ENCODE data around the gene QPRT.

DNA sequence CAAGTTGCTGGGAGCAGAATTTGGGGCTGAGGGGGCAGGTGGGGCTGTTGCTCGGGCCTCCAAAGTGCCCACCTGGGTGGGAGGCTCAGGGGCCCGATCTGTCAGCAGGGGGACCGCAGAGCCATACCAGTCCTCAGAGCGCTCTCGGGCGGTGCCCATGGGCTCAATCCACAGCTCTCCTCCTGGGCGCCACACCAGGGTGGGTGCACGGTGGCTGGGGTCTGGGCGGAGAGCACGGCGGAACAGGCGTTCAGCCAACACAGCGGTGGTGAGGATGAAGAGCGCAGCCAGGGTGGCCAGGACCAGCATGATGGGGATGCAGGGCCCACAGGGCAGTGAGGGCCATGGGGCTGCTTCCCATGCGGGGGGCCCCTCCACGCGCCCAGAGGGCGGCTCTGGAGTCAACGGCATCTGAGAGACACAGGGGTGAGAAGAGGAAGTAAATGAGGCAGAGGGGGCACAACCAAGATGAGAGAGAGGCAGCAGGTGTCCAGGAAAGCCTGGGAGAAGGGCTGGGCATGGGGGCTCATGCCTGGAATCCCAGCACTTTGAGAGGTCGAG, 65.6 kb downstream of the QPRT start:
- no peak for TF ChIP-seq CTCF (IDR thresholded peaks at IDR 0.05; ENCODE audit: low read depth, low read length, poor library complexity, severe bottlenecking)
- no peak for TF ChIP-seq EZH2phosphoT487 (IDR thresholded peaks at IDR 0.05; ENCODE audit: borderline replicate concordance, low read length)

All from DOHH2 (cell line).